ENCODE measurements around the gene OCEL1.

Gene OCEL1

DNA sequence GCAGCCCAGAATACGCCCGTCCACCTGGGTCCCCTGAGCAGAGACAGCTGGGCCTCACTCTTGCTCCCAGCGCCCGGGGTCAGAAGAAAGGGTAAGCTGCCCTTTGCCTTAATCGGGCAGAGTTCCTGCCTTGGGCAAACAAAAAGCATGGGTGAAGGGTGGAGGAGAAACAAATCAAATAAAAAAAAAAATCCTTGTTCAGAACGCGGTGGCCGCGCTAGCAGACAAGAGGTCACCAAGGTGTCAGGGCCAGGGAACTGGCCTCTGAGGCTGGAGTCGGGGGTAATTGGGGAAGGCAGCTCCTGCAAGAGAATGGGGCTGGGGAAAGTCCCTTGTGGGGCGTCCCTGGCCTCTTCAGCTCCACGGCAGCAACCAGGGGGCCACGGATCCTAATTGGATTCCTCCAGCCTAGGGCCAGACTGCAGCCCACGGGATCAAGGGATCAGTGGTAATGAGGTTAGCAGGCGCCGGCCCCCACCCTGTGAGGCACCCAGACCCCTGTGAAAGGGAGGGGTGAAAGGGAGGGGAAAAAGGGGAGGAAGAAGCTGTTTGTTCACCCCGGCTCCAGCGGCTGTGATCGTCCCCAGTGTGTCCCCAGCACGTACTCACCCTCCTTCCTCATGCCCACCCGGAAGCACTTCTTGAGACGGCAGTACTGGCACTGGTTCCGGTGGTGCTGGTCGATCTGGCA lies 14.2 kb downstream of the OCEL1 start:
- DNase-seq (ENCODE audit: low read depth), result no peak

DNA sequence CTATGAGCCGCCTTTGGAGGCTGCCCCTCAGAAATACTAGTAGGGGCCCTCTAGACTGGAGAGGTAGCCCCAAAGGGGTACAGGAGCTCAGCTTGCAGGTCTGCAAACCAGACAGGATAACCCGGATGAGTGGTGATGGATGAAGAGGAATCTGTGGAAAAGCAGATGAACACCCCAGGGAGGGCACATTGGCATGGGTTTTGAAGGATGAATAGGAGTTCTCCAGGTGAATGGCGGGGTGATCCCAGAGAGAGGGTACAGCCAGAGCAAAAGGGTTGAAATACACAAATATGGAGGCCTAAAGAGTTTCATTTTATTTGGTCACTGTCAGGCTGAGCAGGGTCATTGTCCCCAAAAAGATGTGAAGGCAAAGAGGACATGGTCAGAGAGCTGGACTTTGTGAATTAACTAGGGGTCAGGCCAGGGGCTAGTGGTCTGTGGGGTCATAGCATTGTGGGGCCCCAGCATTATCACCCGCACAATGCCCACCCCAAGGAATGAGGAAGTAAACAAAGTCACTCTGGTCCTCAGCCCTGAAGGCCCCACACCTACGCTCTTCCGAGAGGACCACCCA lies 14.9 kb downstream of the OCEL1 start:
- no peak for DNase-seq (ENCODE audit: low read depth)

DNA sequence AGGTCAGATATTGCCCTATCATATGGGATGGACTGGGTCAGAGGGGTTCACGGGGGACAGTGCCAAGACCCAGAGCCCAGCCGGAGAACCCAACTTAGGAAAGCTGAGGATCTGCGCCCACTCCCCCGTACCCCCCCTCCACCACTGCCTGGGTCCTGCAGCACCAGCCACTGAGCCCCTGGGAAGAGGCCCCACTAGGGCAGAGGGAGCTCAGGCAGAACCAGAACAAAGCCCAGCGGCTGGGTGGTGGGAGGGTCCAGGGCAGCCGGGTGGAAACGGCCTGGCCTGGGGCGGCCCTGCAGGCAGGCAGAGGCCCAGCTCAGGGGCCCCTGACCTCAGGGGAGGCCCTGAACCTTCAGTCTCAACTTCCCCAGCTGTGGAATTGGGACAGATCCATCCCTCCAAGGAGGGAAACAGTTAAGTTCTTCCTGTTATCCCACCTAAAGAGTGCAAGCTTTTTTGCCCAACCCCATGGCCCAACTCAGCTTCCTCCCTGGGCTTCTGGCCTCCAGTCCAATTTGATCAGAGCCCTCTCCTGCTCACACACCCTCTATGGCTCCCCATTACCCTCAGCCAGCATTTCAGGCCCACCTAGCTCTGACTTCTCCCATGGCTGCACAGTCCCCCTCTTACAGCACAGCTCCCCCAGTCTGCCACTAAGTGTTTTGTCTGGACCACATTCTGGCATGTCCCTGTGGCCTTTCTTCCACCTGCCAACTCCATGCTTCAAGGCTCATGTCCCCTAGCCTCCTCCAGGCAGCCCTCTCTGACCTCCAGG lies 16.6 kb downstream of the OCEL1 start:
- no peak for DNase-seq (ENCODE audit: low read depth)

DNA sequence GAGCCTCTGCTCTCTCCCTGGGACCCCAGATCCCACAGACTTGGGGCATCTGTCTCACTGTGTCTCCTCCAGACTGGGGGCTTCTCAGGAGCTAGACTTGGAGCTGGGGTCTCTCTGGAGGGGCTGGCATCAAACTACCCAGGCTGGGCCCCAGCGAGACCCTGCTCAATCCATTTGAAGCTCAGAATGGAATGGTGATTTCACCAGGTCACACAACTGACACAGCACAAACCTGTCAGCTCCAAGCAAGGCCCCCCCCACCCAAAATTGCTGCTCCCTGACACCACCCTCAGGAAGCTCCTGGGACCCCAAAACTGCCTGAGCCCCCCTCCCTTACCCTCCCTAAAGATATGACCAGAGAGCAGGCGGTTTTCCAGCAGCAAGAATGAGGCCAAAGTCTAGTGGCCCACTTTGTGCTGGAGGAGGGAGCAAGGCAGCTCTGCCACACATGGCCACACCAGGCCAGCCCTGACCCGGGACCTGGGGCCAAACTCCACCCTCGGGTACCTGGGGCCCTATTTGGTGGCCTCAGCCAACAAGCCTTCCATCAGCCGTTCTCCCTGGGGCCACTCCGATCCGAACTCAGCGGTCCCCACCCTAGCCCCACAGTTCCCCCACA lies 17.3 kb downstream of the OCEL1 start:
- no peak for DNase-seq (ENCODE audit: low read depth)

DNA sequence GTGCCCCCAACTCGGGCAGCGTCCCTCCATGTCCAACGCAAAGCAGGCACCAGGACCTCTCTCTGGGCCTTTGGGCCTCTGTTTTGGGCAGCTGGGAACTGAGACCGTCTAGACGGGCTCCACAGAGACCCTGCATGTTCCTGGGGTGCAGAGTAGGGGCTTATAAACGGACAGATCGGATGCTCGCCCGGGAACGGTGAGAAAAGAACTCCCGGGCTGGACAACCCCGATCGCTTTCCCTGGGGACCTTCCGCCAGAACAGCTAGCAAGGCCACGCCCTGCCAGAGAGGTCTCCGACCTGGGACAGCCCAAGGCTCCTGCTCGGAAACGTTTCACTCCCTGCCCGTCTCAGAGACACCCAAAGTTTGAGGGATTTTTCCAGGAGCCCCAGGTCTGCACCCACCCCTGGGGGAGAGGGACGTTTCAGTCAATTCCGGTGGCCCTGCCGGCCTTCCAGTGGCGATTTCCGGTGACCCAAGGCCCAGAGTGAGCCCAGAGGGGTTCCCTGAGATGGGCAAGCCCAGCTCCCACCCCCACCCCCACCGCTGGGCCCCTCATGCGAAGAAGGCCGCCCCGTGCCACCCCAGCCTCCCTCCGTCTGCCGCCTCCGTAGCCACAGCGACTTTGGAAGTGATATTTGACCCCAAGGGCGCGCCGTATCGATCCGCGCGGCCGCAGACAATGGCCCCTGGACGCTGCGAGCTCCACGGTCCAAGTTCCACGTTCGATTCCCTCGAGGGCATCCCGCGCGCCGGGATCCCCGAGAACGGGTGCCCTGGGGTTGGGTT lies 18.0 kb downstream of the OCEL1 start:
- no peak for DNase-seq (ENCODE audit: low read depth)

DNA sequence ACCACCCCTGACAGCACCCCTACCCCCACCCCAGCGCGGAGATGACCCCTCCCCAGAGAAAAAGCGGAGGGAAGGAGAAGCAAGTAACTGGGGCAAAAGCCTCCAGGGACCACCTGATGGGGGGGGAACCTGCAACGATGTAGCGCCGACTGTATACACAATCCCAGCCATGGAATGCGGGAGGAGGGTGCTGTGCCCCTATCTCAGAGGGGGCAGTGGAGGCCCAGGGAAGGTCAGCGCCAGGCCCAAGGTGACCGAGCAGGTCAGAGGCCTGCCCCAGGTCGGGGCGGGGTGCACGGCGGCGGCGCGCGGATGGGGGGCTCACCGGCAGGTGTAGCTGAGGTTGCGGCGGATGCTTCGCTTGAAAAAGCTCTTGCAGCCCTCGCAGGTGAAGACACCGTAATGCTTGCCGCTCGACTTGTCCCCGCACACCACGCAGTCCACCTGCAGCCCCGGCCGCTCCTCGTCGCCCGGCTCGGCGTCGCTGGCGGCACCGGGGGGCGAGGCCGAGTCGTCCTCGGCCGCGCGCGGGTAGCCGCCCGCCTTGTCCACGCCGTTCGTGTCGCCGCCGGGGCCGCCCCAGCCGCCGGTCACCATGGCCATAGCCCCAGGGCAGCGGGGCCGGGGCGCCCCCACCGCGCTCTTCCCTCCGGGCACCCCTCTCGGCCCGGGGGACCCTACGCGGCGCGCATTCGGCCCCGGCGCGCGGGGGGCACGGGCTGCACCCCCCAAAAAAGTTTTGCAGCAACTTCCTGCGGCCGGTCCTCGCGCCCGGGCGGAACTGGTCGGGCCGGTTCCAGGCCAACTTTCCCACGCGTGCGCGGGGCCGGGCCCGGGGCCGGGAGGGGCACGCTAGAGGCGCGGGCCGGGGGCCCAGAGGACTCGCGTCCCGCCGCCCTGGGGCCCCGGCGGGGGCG lies 18.9 kb downstream of the OCEL1 start:
- DNase-seq (ENCODE audit: low read depth), result no peak

DNA sequence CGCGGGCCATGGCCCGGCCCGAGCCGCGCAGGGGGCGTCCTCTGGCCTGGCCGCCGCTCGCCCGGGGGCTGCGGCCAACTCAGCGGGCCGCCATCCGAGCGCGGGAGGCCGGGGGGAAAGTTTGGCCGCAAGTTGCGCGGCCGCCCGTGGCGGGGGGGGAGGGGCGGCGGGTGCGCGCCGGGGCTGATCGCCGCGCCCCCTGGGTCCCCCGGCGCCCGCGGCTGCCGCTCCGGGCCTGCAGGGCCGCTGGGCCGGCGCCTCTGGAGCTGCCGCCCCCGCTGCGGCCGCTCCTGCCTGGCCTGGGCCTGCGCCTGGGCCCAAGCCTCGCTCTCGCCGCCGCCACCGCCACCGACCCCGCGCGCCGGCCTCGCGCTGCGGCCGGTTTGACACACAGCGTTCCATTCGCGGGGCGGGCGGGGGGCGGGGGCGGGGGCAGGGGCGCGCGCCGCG lies 19.5 kb downstream of the OCEL1 start, which contains the start of gene NR2F6:
NR2F6 (minus strand) TSS at position 385 of the 450 bp plus-strand sequence. CDS start 699 bp downstream, outside the sequence.
- DNase-seq (ENCODE audit: low read depth), result no peak

DNA sequence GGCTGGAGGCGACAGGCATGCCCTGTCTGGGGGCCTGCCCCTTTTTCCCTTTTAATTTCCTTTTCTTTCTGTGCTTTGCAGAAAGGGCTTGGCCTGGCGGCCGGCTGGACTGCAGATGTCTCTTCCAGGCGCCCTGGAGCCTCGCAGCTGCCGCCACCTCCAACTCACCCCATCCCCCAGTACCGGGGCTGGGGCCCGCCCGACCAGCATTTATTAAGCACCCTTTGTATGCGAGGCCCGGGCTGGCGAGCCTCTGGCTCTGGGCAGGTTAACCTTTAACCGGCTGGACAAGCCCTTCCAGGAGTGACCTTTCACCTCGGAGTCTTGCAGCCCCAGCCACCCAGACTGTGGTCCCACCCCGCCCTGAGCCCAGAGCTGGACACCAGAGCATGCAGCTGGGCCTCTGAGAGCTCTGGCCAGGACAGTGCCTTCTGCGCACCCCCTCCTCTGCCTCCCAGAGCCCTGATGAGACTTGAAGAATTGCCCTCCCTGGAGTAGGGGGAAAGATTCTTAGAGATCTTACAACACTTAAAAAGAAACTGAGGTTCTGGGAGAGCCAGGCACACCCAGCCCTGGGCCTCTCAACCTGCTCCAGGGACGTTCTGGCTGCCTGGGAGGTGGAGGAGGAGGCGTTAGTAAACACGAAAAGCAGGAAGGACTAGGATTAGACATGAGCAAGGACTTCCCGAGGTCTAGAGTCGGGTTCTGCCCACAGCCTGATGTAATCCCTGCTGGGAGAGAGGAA lies 20.8 kb downstream of the OCEL1 start:
- DNase-seq (ENCODE audit: low read depth), result no peak

DNA sequence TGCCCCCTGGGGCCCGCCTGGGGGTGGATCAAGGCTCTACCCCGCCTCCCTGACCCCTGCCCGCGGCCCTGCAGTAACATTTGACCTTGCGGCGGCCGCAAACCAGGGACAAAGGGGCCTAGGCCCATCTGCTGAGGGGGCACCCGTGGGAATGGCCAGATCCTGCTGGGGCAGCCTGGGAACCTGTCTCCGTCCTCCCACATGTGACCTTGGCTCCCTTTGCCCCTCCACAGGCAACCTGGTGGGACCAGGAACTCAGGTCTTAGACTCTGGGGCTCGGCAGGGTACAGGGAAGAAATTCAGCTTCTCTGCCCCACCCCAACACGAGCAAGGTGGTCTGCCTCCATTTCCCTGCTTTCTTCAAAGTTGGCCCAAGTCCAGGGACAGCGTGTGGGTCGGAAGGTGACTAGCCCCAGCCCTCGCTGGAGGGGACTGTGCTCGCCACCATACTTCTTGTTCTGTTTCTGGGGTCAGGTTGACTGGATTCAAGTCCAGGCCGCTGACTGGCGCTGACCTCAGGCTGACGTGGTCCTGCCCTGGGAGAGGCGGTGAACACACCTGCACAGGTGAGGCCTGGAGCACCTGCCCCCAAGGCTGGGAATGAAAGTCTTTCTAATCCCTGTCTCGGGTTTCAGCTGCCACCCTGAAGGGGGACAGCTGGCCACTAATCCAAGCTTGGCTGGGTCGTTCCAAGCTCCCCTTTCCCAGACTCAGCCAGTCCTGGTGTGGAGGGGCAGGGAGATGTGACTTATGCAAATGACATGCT lies 22.2 kb downstream of the OCEL1 start:
- DNase-seq (ENCODE audit: low read depth), result no peak

DNA sequence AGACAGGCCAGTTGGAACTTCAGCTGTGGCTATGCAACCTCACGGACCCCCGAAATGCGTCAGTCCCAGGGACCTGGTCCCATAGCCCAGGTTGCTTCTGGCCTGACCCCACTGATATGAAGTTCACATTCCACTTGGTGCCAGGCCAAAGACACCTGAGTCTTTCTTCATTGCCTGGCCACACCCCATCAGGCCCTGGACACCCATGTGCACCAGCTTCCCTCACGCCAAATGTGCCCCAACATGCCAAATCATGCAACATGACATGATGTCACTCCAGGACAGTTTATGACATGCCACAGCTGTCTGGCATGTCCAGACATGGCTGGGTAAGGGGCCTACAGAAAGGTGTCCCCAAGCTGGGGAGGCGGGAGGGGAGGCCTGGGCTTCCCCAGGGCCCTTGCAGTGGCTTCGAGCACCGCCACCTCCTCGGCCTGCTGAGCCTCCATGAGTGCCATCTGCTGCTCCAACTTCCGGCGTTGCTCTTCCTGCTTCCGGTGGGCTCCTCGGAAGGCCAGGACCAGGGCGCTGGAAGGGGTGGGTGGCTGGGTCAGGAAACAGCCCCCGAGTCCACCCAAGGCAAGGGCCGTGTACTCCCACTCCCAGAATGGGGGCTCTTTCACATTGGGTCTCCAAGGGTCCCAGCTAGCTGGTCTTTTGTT lies 24.0 kb downstream of the OCEL1 start:
- DNase-seq (ENCODE audit: low read depth), result no peak

DNA sequence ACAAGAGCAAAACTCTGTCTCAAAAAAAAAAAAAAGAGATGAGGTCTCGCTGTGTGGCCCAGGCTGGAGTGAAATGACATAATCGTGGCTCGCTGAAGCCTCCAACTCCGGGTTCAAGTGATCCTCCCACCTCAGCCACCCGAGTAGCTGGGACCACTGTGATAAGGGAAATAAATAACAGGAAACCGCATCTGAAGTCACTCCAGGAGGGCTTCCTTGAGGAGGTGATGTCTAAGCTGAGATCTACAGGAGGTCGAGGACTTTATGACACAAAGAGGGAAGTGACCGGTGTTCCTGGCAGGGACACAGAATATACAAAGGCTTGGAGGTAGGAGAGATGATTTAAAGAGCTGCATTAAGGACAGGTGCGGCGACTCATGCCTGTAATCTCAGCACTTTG lies 28.6 kb downstream of the OCEL1 start:
- no peak for DNase-seq (ENCODE audit: low read depth)

DNA sequence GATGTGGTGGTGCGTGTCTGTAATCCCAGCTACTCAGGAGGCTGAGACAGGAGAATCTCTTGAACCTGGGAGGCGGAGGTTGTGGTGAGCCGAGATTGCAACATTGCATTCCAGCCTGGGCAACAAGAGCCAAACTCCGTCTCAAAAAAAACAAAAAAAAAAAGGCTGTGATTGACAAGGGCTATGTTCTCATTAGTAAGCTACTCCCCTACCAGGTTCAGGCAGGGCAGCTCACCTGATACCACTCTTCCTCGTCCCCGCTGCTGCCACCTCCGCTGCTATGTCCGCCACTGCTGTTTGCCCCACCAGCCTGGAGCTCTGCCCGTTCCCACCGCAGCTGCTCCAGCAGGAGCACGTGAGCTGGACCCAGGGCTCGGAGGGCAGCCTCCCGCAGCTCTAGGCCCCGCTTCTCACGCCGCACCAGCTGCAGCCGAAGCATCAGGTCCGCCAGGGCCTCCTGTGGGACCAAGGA lies 29.2 kb downstream of the OCEL1 start:
- DNase-seq (ENCODE audit: low read depth), result no peak

DNA sequence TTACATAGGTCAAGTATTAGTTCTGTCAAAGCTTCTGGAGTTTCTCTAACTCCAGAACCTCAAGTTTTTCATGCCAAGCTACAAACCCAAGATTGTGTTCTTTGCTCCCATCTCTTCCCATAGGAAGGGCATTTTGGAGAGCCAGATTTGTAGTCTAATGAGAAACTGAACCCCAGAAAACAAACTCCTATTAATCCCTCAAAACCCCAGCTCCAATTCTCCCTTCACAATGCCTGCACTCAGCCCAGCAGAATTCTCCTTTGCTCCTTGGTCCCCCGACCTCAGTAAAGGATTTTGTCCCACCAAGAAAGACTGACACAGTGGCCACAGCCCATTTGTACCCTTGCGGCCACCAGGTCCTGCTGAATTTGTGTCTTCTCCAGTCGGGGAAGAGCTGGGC lies 30.1 kb downstream of the OCEL1 start:
- DNase-seq (ENCODE audit: low read depth), result no peak

DNA sequence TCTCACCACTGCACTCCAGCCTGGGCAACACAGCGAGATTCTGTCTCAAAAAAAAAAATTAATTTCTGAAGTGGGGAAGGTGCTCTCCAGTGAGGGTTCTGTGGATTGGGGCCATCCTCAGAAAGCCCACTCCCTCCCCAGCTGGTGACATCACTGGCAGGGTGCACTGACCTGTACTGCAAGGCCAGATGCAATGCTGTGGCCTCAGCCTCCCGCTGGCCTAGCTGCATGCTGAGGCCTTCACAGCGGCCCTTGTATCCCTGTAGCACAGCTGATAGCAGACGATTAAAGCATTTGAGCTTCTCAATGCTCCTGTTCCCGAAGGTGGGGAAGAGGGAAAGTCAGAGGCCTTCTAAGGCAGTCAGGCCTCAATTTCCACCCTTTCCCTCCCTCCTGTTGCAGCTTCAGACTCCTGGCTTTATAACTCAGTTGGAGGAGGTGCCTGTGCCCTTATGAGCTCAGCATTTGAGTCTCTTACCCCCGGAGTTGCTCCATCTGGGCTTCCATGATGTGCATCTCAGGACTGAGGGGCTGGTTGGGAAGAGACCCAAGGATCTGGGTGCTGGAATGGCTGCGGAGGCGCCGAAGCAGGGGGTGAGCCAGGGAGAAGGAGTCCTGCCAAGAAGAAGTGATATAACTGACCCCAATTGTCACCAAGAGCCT lies 33.2 kb downstream of the OCEL1 start:
- DNase-seq (ENCODE audit: low read depth), result no peak

DNA sequence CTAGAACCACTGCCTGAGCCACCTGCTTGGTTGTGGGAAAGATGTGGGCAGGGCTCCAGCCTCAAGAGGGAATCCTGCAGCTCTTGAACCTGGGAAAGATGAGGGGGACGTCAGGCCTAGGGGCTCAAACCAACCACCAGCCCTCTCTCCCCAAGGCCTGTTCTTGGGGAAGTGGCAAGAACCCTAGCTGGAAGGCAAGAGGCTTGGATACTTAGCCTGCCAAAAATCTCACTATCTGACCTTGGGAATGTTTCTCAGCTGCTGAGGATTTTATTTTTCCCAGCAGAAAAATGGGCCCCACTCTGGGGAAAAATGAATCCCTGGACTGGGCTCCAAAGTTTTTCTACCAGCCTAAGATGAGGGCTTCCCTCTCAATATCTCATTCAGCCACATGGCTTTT lies 33.9 kb downstream of the OCEL1 start:
- DNase-seq (ENCODE audit: low read depth), result no peak

DNA sequence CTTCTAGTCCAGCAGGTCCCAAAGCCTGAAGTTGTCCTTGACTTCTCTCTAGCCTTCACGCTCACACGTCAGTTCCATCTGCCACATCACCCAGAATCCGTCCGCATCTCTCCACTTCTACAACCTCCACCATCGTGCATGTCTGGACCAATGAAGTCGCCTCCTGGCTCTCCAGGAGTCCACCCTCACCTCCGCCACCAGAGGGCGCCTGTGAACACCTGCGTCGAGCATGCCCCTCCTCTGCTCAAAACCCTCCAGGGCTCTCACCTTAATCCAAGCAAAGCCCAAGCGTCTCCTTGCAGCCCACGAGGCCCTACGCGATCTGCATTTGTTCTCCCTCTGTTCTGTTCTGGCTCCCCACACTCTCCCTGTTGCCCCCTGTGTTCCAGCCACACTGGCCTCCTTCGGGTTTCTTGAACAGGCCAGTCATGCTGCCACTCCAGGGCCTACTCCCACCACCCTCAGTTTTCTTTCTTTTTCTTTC lies 34.9 kb downstream of the OCEL1 start:
- DNase-seq (ENCODE audit: low read depth), result peak; percentile 82

DNA sequence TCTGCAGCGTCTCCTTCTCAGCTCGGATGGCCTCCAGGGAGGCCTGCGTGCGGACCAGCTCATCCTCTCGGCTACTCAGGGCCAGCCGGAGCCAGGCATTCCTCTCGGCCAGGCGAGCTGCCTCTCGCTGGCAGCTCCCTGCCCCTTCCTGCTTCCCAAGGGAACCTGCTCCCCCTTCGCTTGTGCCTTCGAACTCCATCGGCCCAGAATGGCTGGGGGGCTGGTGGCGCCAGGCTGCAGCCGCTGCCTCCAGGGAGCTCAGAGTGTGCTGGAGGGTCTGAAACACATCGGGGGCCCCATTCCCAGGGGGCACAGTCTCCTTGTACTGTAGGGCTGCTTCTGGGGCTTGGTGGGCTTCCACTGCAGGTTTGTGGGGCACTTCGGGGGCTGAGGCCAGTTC lies 36.5 kb downstream of the OCEL1 start:
- DNase-seq (ENCODE audit: low read depth), result no peak
